Measurements from ENCODE around the gene SATB2.

The SATB2 gene

DNA sequence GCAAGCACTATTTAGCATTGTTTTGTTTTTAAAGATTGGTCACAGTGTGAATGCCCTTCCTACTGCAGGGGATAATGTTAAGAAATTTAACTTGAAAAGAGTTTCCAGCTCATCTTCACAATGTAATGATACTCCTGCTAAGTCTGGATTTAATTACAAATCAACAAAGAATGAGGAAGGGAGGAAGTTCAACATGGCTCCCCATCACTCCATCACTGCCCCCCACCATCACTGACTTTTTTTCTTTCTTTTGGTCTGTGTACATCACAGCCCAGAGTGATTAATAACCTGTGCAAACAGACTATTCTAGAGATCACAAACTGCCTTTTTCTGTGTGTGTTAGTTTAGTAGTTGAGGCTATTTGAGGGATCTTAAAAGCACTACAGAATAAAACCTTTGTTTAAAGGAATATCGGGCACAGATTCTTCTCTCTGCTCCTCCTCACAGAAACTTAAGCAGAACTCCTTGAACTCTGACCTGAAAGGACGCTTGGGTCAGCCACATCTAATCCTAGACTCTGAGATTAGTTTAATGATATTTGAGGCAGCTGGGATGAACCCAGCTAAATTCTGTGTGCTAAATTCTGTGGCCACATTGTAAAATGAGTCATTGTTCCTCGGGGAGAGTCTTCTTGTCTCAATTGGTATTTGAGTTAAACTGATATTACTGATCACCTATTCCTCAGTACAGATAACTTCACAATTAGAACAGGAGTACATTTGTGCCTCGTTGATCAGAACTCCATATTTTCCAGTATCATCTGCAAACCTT lies 47.8 kb downstream of the SATB2 start:
- no peak overlapping the region for H2AK5ac ChIP-seq (ENCODE audit: low read depth, low read length)

DNA sequence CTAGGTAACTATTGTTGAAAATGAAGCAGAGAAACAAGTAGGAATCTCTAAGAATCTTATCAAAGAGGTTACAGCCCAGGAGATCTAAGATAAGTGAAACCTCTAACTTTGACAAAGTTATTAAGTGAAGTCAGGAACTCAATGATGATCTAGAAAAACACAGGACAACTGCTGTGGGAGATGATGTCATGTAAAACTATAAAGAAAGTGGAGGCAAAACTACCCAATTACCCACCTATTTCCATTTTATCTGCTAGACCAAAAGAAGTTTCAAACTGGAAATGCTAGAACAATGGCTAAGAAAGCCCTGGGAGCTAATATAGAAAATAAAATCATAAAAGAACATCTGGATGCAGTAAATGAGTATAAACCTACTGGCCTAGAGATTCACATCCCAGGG lies 50.3 kb downstream of the SATB2 start:
- H3K36me3 ChIP-seq (replicated peaks in 1 of 2; ENCODE audit: control insufficient read depth in 2 of 2, insufficient read depth in 2 of 2, low read length in 2 of 2): peaks cover 0 to 4% of the 10 kb centered on the region in 2 donors
- H3K23ac ChIP-seq (ENCODE audit: low read depth, low read length, poor library complexity): no peak overlapping the region
- H2AFZ ChIP-seq (ENCODE audit: low read length): no peak overlapping the region
- peaks cover 2 to 7% of the 10 kb centered on the region in 2 donors for H3K4me1 ChIP-seq (ENCODE audit: control insufficient read depth in 2 of 2, insufficient read depth in 1 of 2, low read depth in 1 of 2, low read length in 2 of 2)
- H4K91ac ChIP-seq (ENCODE audit: low read depth, low read length, poor library complexity): no peak overlapping the region
- H2AK5ac ChIP-seq (ENCODE audit: low read depth, low read length): no peak overlapping the region
- no peak overlapping the region for H3K27ac ChIP-seq (replicated peaks; ENCODE audit: low read length)
- H4K8ac ChIP-seq (ENCODE audit: low read depth, low read length): no peak overlapping the region
- H3K9me3 ChIP-seq (replicated peaks in 1 of 2; ENCODE audit: control insufficient read depth in 2 of 2, insufficient read depth in 1 of 2, low read depth in 1 of 2, low read length in 2 of 2): no peaks in the 10 kb centered on the region
- H3K4me3 ChIP-seq (ENCODE audit: low read length in 2 of 2): no peak overlapping the region
- H3K18ac ChIP-seq (ENCODE audit: low read length): no peak overlapping the region
- H3K14ac ChIP-seq (ENCODE audit: low read length): no peak overlapping the region
- no peak overlapping the region for H2BK12ac ChIP-seq (ENCODE audit: low read length)
- H2BK15ac ChIP-seq (ENCODE audit: low read length): no peak overlapping the region
- no peak for DNase-seq (ENCODE audit: low spot score)
- no peaks in the 10 kb centered on the region for H3K27me3 ChIP-seq (ENCODE audit: control insufficient read depth in 3 of 3, insufficient read depth in 3 of 3, low read depth in 1 of 3, low read length in 3 of 3)
- H2BK120ac ChIP-seq (ENCODE audit: low read depth, low read length): no peak overlapping the region
- no peak overlapping the region for H3K4ac ChIP-seq (ENCODE audit: low read length)
- H2BK5ac ChIP-seq (ENCODE audit: low read length): no peak overlapping the region
- no peaks in the 10 kb centered on the region for H3K79me1 ChIP-seq (ENCODE audit: low read depth, low read length)
- H3K4me2 ChIP-seq (ENCODE audit: insufficient read depth, low read length, poor library complexity, severe bottlenecking): no peak overlapping the region
- H3K9ac ChIP-seq (ENCODE audit: low read depth, low read length, poor library complexity): no peak overlapping the region

More for the DNA sequence above, 47.8 kb downstream of the SATB2 start:
- H4K8ac ChIP-seq (ENCODE audit: low read depth, low read length): no peak overlapping the region
- H3K79me1 ChIP-seq (ENCODE audit: low read depth, low read length): no peaks in the 10 kb centered on the region
- H3K4me3 ChIP-seq (ENCODE audit: low read length in 2 of 2): no peak overlapping the region
- no peaks in the 10 kb centered on the region for H3K9me3 ChIP-seq (replicated peaks in 1 of 2; ENCODE audit: control insufficient read depth in 2 of 2, insufficient read depth in 1 of 2, low read depth in 1 of 2, low read length in 2 of 2)
- peaks cover 0 to 8% of the 10 kb centered on the region in 2 donors for H3K36me3 ChIP-seq (replicated peaks in 1 of 2; ENCODE audit: control insufficient read depth in 2 of 2, insufficient read depth in 2 of 2, low read length in 2 of 2)
- no peak overlapping the region for H3K14ac ChIP-seq (ENCODE audit: low read length)
- no peak overlapping the region for H2BK15ac ChIP-seq (ENCODE audit: low read length)
- peak overlapping the region; percentile 3 for H2AFZ ChIP-seq (ENCODE audit: low read length)
- no peaks in the 10 kb centered on the region for H3K27me3 ChIP-seq (ENCODE audit: control insufficient read depth in 3 of 3, insufficient read depth in 3 of 3, low read depth in 1 of 3, low read length in 3 of 3)
- H2BK12ac ChIP-seq (ENCODE audit: low read length): no peak overlapping the region
- no peak overlapping the region for H4K91ac ChIP-seq (ENCODE audit: low read depth, low read length, poor library complexity)
- WGBS, 2 donors (ENCODE audit: extremely low coverage in 2 of 2, insufficient read length in 2 of 2, insufficient replicate concordance in 1 of 2): no CpG with 5 or more reads among the region's 4 CpGs
- H3K18ac ChIP-seq (ENCODE audit: low read length): no peak overlapping the region
- no peak overlapping the region for H2BK120ac ChIP-seq (ENCODE audit: low read depth, low read length)
- H2BK5ac ChIP-seq (ENCODE audit: low read length): no peak overlapping the region
- H3K27ac ChIP-seq (replicated peaks; ENCODE audit: low read length): no peak overlapping the region
- DNase-seq (ENCODE audit: low spot score): no peak
- no peak overlapping the region for H3K4ac ChIP-seq (ENCODE audit: low read length)
- H3K4me2 ChIP-seq (ENCODE audit: insufficient read depth, low read length, poor library complexity, severe bottlenecking): no peak overlapping the region
- no peak overlapping the region for H3K9ac ChIP-seq (ENCODE audit: low read depth, low read length, poor library complexity)
- no peak overlapping the region for H3K23ac ChIP-seq (ENCODE audit: low read depth, low read length, poor library complexity)
- peaks cover 2 to 7% of the 10 kb centered on the region in 2 donors for H3K4me1 ChIP-seq (ENCODE audit: control insufficient read depth in 2 of 2, insufficient read depth in 1 of 2, low read depth in 1 of 2, low read length in 2 of 2)

DNA sequence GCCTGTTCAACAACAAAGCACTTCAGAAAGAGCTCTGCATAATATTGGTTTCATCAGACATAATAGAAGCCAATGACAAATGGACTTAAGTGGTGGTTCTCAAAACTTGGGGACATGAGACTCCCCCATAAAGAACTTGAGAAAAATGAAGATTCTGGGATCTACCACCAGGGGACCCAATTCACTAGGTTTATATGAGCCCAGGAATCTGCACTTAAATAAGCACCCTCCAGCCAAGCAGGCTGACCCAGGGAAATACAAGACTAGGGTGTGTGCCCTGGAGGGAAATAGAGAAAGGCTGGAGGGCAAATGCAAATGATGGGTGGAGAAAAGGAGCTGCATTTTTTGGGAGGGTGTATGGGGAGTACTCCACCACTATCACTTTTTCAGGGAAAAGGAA lies 52.5 kb downstream of the SATB2 start:
- Histone ChIP-seq H3K4me1 (ENCODE audit: control insufficient read depth in 2 of 2, insufficient read depth in 1 of 2, low read depth in 1 of 2, low read length in 2 of 2) (peaks cover 0 to 5% of the 10 kb centered on the region in 2 donors), H3K36me3 (replicated peaks in 1 of 2; ENCODE audit: control insufficient read depth in 2 of 2, insufficient read depth in 2 of 2, low read length in 2 of 2) (peaks cover 0 to 4% of the 10 kb centered on the region in 2 donors), H3K18ac (ENCODE audit: low read length) (no peak overlapping the region), H3K4me3 (ENCODE audit: low read length in 2 of 2) (no peak overlapping the region), H3K14ac (ENCODE audit: low read length) (no peak overlapping the region), H2AK5ac (ENCODE audit: low read depth, low read length) (no peak overlapping the region), H3K4ac (ENCODE audit: low read length) (no peak overlapping the region), H3K27me3 (ENCODE audit: control insufficient read depth in 3 of 3, insufficient read depth in 3 of 3, low read depth in 1 of 3, low read length in 3 of 3) (no peaks in the 10 kb centered on the region), H2BK5ac (ENCODE audit: low read length) (no peak overlapping the region), H2AFZ (ENCODE audit: low read length) (no peak overlapping the region), H3K79me1 (ENCODE audit: low read depth, low read length) (no peaks in the 10 kb centered on the region), H2BK12ac (ENCODE audit: low read length) (no peak overlapping the region), H3K27ac (replicated peaks; ENCODE audit: low read length) (no peak overlapping the region), H3K4me2 (ENCODE audit: insufficient read depth, low read length, poor library complexity, severe bottlenecking) (no peak overlapping the region), H4K8ac (ENCODE audit: low read depth, low read length) (no peak overlapping the region), H3K9me3 (replicated peaks in 1 of 2; ENCODE audit: control insufficient read depth in 2 of 2, insufficient read depth in 1 of 2, low read depth in 1 of 2, low read length in 2 of 2) (no peaks in the 10 kb centered on the region), H3K23ac (ENCODE audit: low read depth, low read length, poor library complexity) (no peak overlapping the region), H2BK15ac (ENCODE audit: low read length) (no peak overlapping the region), H2BK120ac (ENCODE audit: low read depth, low read length) (no peak overlapping the region), H3K9ac (ENCODE audit: low read depth, low read length, poor library complexity) (no peak overlapping the region), H4K91ac (ENCODE audit: low read depth, low read length, poor library complexity) (no peak overlapping the region)
- DNase-seq (ENCODE audit: low spot score): no peak

DNA sequence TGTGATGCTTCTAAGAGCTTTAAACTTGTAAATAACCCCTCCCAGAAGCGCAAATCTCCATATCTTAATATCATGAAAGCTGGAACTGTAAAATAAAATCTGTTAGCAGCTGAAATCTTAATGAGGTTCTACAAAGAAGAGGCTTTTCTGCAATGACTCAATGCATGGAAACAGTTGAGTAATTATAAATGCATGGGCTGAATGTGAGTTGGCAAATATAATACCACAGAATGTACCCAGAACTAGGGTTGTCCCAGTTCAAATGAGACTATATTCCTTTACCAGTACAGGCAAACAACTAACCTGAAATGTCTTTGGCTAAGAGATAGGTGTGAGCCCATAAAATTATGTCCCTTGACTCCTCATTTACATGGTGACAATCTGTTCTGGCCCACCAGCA lies 52.9 kb downstream of the SATB2 start:
- H3K9ac ChIP-seq (ENCODE audit: low read depth, low read length, poor library complexity): no peak overlapping the region
- H2BK120ac ChIP-seq (ENCODE audit: low read depth, low read length): no peak overlapping the region
- H2BK15ac ChIP-seq (ENCODE audit: low read length): no peak overlapping the region
- no peak overlapping the region for H3K14ac ChIP-seq (ENCODE audit: low read length)
- no peak overlapping the region for H3K4me2 ChIP-seq (ENCODE audit: insufficient read depth, low read length, poor library complexity, severe bottlenecking)
- H4K8ac ChIP-seq (ENCODE audit: low read depth, low read length): no peak overlapping the region
- no peak for DNase-seq (ENCODE audit: low spot score)
- no peak overlapping the region for H3K18ac ChIP-seq (ENCODE audit: low read length)
- no peak overlapping the region for H4K91ac ChIP-seq (ENCODE audit: low read depth, low read length, poor library complexity)
- H3K4me3 ChIP-seq (ENCODE audit: low read length in 2 of 2): no peak overlapping the region
- H2BK5ac ChIP-seq (ENCODE audit: low read length): no peak overlapping the region
- H2AK5ac ChIP-seq (ENCODE audit: low read depth, low read length): no peak overlapping the region
- peaks cover 0 to 4% of the 10 kb centered on the region in 2 donors for H3K36me3 ChIP-seq (replicated peaks in 1 of 2; ENCODE audit: control insufficient read depth in 2 of 2, insufficient read depth in 2 of 2, low read length in 2 of 2)
- no peak overlapping the region for H2AFZ ChIP-seq (ENCODE audit: low read length)
- H3K27me3 ChIP-seq (ENCODE audit: control insufficient read depth in 3 of 3, insufficient read depth in 3 of 3, low read depth in 1 of 3, low read length in 3 of 3): no peaks in the 10 kb centered on the region
- peaks cover 0 to 2% of the 10 kb centered on the region in 2 donors for H3K4me1 ChIP-seq (ENCODE audit: control insufficient read depth in 2 of 2, insufficient read depth in 1 of 2, low read depth in 1 of 2, low read length in 2 of 2)
- H3K4ac ChIP-seq (ENCODE audit: low read length): no peak overlapping the region
- H3K79me1 ChIP-seq (ENCODE audit: low read depth, low read length): no peaks in the 10 kb centered on the region
- H2BK12ac ChIP-seq (ENCODE audit: low read length): no peak overlapping the region
- H3K27ac ChIP-seq (replicated peaks; ENCODE audit: low read length): no peak overlapping the region
- no CpG with 5 or more reads among the region's 1 CpG for WGBS, 2 donors (ENCODE audit: extremely low coverage in 2 of 2, insufficient read length in 2 of 2, insufficient replicate concordance in 1 of 2)
- H3K9me3 ChIP-seq (replicated peaks in 1 of 2; ENCODE audit: control insufficient read depth in 2 of 2, insufficient read depth in 1 of 2, low read depth in 1 of 2, low read length in 2 of 2): no peaks in the 10 kb centered on the region
- H3K23ac ChIP-seq (ENCODE audit: low read depth, low read length, poor library complexity): no peak overlapping the region
